HepG2 (cell line): ENCODE data around the gene MAIP1. TPM values are rescaled to one million over a fixed set of nuclear protein-coding genes. Genes with fewer than 3 reads are reported as not detected.

ENCODE experiments used
- CSRNP1 ChIP-seq: sonication (generic); formaldehyde crosslinking; IDR thresholded peaks from 2 replicates; pipeline ENCODE4 v1.8.1; 2023; ENCODE audit warnings: mild to moderate bottlenecking, missing genetic modification reagents
- DMTF1 ChIP-seq: sonication (generic); formaldehyde crosslinking; IDR thresholded peaks from 2 replicates; pipeline ENCODE4 v1.4.0; 2020; ENCODE audit warnings: mild to moderate bottlenecking, missing genetic modification reagents
- ELF3 ChIP-seq: IDR thresholded peaks from 2 replicates; pipeline ENCODE4 v1.6.1; 2016; ENCODE audit warnings: missing genetic modification reagents, missing compliant biosample characterization
- HDAC1 ChIP-seq: sonication (generic); formaldehyde crosslinking; IDR thresholded peaks from 2 replicates; pipeline ENCODE4 v1.5.1; 2020; ENCODE audit warnings: mild to moderate bottlenecking, missing genetic modification reagents
- HOXD1 ChIP-seq: sonication (generic); formaldehyde crosslinking; IDR thresholded peaks from 2 replicates; pipeline ENCODE4 v1.5.0; 2020; ENCODE audit warnings: missing genetic modification reagents
- MEIS2 ChIP-seq: sonication (generic); formaldehyde crosslinking; IDR thresholded peaks from 2 replicates; pipeline ENCODE4 v1.9.0; 2021; ENCODE audit warnings: mild to moderate bottlenecking, missing genetic modification reagents
- PRDM4 ChIP-seq: sonication (generic); formaldehyde crosslinking; IDR thresholded peaks from 2 replicates; pipeline ENCODE4 v1.9.0; 2021; ENCODE audit warnings: missing genetic modification reagents, borderline replicate concordance
- RAD51 ChIP-seq: fragments of 450-650 bp; IDR thresholded peaks from 2 replicates; pipeline ENCODE4 v1.6.1; 2016; ENCODE audit warnings: borderline replicate concordance
- REXO4 ChIP-seq: sonication (generic); formaldehyde crosslinking; IDR thresholded peaks from 2 replicates; pipeline ENCODE4 v1.8.0; 2022; ENCODE audit warnings: missing genetic modification reagents, mild to moderate bottlenecking, borderline replicate concordance
- SMARCE1 ChIP-seq: fragments of 450-650 bp; IDR thresholded peaks from 2 replicates; pipeline ENCODE4 v1.6.1; 2017; ENCODE audit warnings: borderline replicate concordance
- ZNF230 ChIP-seq: sonication (generic); formaldehyde crosslinking; IDR thresholded peaks from 2 replicates; pipeline ENCODE4 v1.4.0; 2020; ENCODE audit warnings: mild to moderate bottlenecking, missing genetic modification reagents
- ZNF30 ChIP-seq: sonication (generic); formaldehyde crosslinking; IDR thresholded peaks from 2 replicates; pipeline ENCODE4 v1.5.0; 2020; ENCODE audit warnings: mild to moderate bottlenecking, missing genetic modification reagents
- ZNF788 ChIP-seq: sonication (generic); formaldehyde crosslinking; IDR thresholded peaks from 2 replicates; pipeline ENCODE4 v1.5.0; 2020; ENCODE audit warnings: mild to moderate bottlenecking, missing genetic modification reagents, borderline replicate concordance
- ZNF816 ChIP-seq: sonication (generic); formaldehyde crosslinking; IDR thresholded peaks from 2 replicates; pipeline ENCODE4 v1.8.0; 2022; ENCODE audit warnings: missing genetic modification reagents, mild to moderate bottlenecking, borderline replicate concordance
- polyA plus RNA-seq, 8 experiments: library from polyadenylated mRNA; depleted of rRNA in 3 of 8; stranded (reverse) in 7 of 8; unstranded in 1 of 8; fragments of >200 nt; fragmentation: Illumina TruSeq in 4 of 8; extraction: Trizol in 4 of 8; gene quantifications; 2 replicates each; pipeline versions ENCODE4 v1.2.1 to v1.2.3, GENCODE V29; 2011 to 2016; ENCODE audit warnings: low read depth in 4 of 8, missing spikeins in 1 of 8, mixed read lengths in 1 of 8; ENCODE audit not compliant: insufficient read depth in 1 of 8
- total RNA-seq, 5 experiments: library from RNA; depleted of rRNA; stranded (reverse); fragments of >200 nt; fragmentation: Illumina TruSeq; extraction: Trizol; gene quantifications; 2 replicates each; pipeline ENCODE4 v1.2.3, GENCODE V29; 2016; ENCODE audit warnings: low read depth in 1 of 5
- TF ChIP-seq, protein P1 (sequence below): IDR thresholded peaks from 2 replicates; pipeline ENCODE4 v1.6.1; 2016
- TF ChIP-seq, protein P2 (sequence below): IDR thresholded peaks from 2 replicates; pipeline ENCODE4 v1.6.1; 2018; ENCODE audit warnings: missing genetic modification reagents
- TF ChIP-seq, protein P3 (sequence below): sonication (generic); formaldehyde crosslinking; conservative IDR thresholded peaks from 2 replicates; pipeline ENCODE4 v1.4.0; 2020; ENCODE audit warnings: missing genetic modification reagents

The MAIP1 gene
- total and polyA plus RNA-seq, 2 of the 13 experiments (the other 11 are each of a cell fraction or from before 2014, with no cell fraction given) = 22.3 to 72.9 TPM

DNA sequence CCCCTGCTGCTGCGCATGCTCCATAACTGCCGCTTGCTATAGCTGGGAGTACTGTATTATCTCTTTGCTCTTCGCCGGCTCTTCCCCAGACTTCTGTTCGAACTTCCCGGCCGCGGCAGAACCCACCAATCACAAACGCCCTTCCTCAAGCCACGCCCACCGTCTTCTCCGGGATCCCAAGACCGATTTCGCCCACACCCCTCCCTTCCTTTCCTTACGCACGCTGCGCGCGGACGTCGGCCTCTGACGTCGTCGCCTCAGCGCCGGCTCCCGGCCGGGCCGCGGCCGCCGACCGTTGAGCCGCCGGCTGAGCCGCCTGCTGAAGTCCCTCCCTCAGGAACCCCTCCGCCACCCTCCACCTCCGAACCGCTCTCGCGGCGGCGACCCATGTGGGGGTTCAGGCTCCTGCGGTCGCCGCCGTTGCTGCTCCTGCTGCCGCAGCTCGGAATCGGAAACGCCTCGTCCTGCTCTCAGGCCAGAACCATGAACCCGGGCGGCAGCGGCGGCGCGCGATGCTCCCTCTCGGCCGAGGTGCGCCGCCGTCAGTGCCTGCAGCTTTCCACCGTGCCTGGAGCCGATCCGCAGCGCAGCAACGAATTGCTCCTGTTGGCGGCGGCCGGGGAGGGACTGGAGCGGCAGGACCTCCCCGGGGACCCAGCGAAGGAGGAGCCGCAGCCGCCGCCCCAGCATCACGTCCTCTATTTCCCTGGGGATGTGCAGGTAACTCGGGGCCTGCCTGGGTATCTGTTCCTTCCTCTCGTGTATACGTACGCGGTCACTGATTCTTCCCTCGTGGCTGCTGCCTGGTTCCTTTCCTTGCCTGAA, 44.1 kb upstream of the MAIP1 start, which contains the start of gene C2orf69 (continued):
- TF ChIP-seq REXO4 (CRISPR knock-in tag) = 0 out of 2 replicates have a peak, but pooled peaks have one; percentile 36
- peak; percentile 88 for TF ChIP-seq ZNF816
- TF ChIP-seq ZNF788 = peak; percentile 98
- no peak for TF ChIP-seq ELF3 (CRISPR knock-in tag)
- peak; percentile 57; the same call in 1 of the 2 replicates for TF ChIP-seq ZNF230
- TF ChIP-seq SMARCE1 = no peak
- peak; percentile 95 for TF ChIP-seq CSRNP1 (CRISPR knock-in tag)
- TF ChIP-seq HDAC1 (CRISPR knock-in tag) = peak; percentile 95
- peak; percentile 65 for TF ChIP-seq MEIS2
- peak; percentile 87; the same call in 1 of the 2 replicates for TF ChIP-seq HOXD1 (CRISPR knock-in tag)
- no peak for TF ChIP-seq DMTF1 (CRISPR knock-in tag)
- TF ChIP-seq, protein P1, sequence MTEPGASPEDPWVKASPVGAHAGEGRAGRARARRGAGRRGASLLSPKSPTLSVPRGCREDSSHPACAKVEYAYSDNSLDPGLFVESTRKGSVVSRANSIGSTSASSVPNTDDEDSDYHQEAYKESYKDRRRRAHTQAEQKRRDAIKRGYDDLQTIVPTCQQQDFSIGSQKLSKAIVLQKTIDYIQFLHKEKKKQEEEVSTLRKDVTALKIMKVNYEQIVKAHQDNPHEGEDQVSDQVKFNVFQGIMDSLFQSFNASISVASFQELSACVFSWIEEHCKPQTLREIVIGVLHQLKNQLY (CRISPR knock-in tag) = no peak
- TF ChIP-seq ZNF30 = no peak
- TF ChIP-seq RAD51 = no peak
- TF ChIP-seq, protein P2, sequence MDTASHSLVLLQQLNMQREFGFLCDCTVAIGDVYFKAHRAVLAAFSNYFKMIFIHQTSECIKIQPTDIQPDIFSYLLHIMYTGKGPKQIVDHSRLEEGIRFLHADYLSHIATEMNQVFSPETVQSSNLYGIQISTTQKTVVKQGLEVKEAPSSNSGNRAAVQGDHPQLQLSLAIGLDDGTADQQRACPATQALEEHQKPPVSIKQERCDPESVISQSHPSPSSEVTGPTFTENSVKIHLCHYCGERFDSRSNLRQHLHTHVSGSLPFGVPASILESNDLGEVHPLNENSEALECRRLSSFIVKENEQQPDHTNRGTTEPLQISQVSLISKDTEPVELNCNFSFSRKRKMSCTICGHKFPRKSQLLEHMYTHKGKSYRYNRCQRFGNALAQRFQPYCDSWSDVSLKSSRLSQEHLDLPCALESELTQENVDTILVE = peak; percentile 84
- TF ChIP-seq, protein P3, sequence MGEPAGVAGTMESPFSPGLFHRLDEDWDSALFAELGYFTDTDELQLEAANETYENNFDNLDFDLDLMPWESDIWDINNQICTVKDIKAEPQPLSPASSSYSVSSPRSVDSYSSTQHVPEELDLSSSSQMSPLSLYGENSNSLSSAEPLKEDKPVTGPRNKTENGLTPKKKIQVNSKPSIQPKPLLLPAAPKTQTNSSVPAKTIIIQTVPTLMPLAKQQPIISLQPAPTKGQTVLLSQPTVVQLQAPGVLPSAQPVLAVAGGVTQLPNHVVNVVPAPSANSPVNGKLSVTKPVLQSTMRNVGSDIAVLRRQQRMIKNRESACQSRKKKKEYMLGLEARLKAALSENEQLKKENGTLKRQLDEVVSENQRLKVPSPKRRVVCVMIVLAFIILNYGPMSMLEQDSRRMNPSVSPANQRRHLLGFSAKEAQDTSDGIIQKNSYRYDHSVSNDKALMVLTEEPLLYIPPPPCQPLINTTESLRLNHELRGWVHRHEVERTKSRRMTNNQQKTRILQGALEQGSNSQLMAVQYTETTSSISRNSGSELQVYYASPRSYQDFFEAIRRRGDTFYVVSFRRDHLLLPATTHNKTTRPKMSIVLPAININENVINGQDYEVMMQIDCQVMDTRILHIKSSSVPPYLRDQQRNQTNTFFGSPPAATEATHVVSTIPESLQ = 0 out of 2 replicates have a peak, but pooled peaks have one; percentile 65
- no peak for TF ChIP-seq PRDM4
